Measurements from ENCODE around the gene ZNF217. TPM values are rescaled to one million over a fixed set of nuclear protein-coding genes. Genes with fewer than 3 reads are reported as not detected.

The ZNF217 gene
- polyA plus RNA-seq, 2 of the 4 experiments (the other 2 are of a cell fraction) = 22.2 to 30.5 TPM

GRCh38 chr20:53598140-53599043 lies 4.8 kb upstream of the ZNF217 start:
- Histone ChIP-seq H3K4me3 (no peak overlapping the region), H3K4me1 (peaks cover 28% of the 10 kb centered on the region), H3K9me3 (no peaks in the 10 kb centered on the region), H3K27ac (peak overlapping the region; percentile 15 to 88; a peak in 4 of 6 replicates), H3K4me2 (no peak overlapping the region)
- ATAC-seq (no peak), FAIRE-seq (no peak), DNase-seq (ENCODE audit: low read depth in 1 of 2, low spot score in 1 of 2) (no peak)
- TF ChIP-seq KDM1A (IDR thresholded peaks at IDR 0.05; ENCODE audit: low read depth) (no peak), RFX5 (IDR thresholded peaks at IDR 0.05) (no peak), EP300 (IDR thresholded peaks at IDR 0.05) (no peak), ZNF302 (CRISPR knock-in tag; IDR thresholded peaks at IDR 0.05) (no peak), CHD2 (IDR thresholded peaks at IDR 0.05; ENCODE audit: low read length, partially characterized antibody) (no peak), HDAC2 (IDR thresholded peaks at IDR 0.05) (no peak), CEBPB (IDR thresholded peaks at IDR 0.05) (no peak), USF2 (IDR thresholded peaks at IDR 0.05) (no peak), JUNB (IDR thresholded peaks at IDR 0.05) (no peak), POLR2AphosphoS2 (conservative IDR thresholded peaks at IDR 0.05; ENCODE audit: low read length) (no peak), ZFP36 (IDR thresholded peaks at IDR 0.05; ENCODE audit: borderline replicate concordance, partially characterized antibody) (no peak), HEYL (CRISPR knock-in tag; IDR thresholded peaks at IDR 0.05) (no peak), PBX3 (IDR thresholded peaks at IDR 0.05) (no peak), FOSB (CRISPR knock-in tag; IDR thresholded peaks at IDR 0.05) (no peak), ZSCAN20 (CRISPR knock-in tag; IDR thresholded peaks at IDR 0.05) (no peak), FOXS1 (CRISPR knock-in tag; IDR thresholded peaks at IDR 0.05) (no peak)
- 85% methylated on average over 9 of the region's 9 CpGs for WGBS (ENCODE audit: missing lambda C conversion rate)
- POLR2A ChIA-PET = no interaction called here
- CTCF ChIA-PET = interaction anchor here (1.2 to 1.8 kb wide), 3 partner anchors 24 to 342 kb away, joined by 3 to 6 read pairs (median 6); no protein-coding TSS in a partner anchor

GRCh38 chr20:53597521-53598120 lies 4.0 kb upstream of the ZNF217 start:
- ChIA-PET POLR2A (interaction anchor here (0.7 to 5.3 kb wide), 2 partner anchors 25 to 63 kb away, joined by 4 to 69 read pairs; no protein-coding TSS in a partner anchor), CTCF (interaction anchor here (0.5 to 1.7 kb wide), 4 partner anchors 24 to 343 kb away, joined by 3 to 6 read pairs (median 4); no protein-coding TSS in a partner anchor)
- Histone ChIP-seq H3K9me3 (no peaks in the 10 kb centered on the region), H3K4me2 (peak overlapping the region; percentile 94; the same call in 1 of the 3 replicates), H3K27ac (peak overlapping the region in 1 of 2 experiments; percentile 88; a peak in 3 of 6 replicates), H3K4me3 (no peak overlapping the region), H3K4me1 (peaks cover 28% of the 10 kb centered on the region)
- ATAC-seq (no peak), FAIRE-seq (no peak), DNase-seq (ENCODE audit: low read depth in 1 of 2, low spot score in 1 of 2) (no peak)
- TF ChIP-seq ATOH8 (CRISPR knock-in tag; IDR thresholded peaks at IDR 0.05; ENCODE audit: low read depth) (no peak), KDM5A (IDR thresholded peaks at IDR 0.05) (no peak), EP300 (IDR thresholded peaks at IDR 0.05) (no peak), HEYL (CRISPR knock-in tag; IDR thresholded peaks at IDR 0.05) (no peak), RNF2 (IDR thresholded peaks at IDR 0.05; ENCODE audit: borderline replicate concordance, low read depth) (no peak), POLR2A (IDR thresholded peaks at IDR 0.05; ENCODE audit: low read length) (no peak), POLR2AphosphoS2 (conservative IDR thresholded peaks at IDR 0.05; ENCODE audit: low read length) (no peak), ELK1 (IDR thresholded peaks at IDR 0.05; ENCODE audit: low read depth, low read length) (no peak), RAD21 (conservative IDR thresholded peaks at IDR 0.05 in 1 of 2, IDR thresholded peaks at IDR 0.05 in 1 of 2) (no peak), BCL3 (IDR thresholded peaks at IDR 0.05) (no peak), PHF8 (IDR thresholded peaks at IDR 0.05; ENCODE audit: borderline replicate concordance, low read depth) (no peak), USF2 (IDR thresholded peaks at IDR 0.05) (no peak), TP53 (CRISPR knock-in tag; IDR thresholded peaks at IDR 0.05) (no peak), GATA3 (IDR thresholded peaks at IDR 0.05; ENCODE audit: borderline replicate concordance) (no peak), NFE2L2 (conservative IDR thresholded peaks at IDR 0.05; ENCODE audit: low read length) (no peak), HOXB13 (CRISPR knock-in tag; IDR thresholded peaks at IDR 0.05; ENCODE audit: low read depth) (no peak), ZC3H11A (IDR thresholded peaks at IDR 0.05) (no peak), MAZ (IDR thresholded peaks at IDR 0.05; ENCODE audit: borderline replicate concordance, low read depth, low read length) (no peak)
- 88% methylated on average over 4 of the region's 4 CpGs for WGBS (ENCODE audit: missing lambda C conversion rate)

Data from A549 (cell line).